ENCODE results near the gene ATAD3C. TPM values are rescaled to one million over a fixed set of nuclear protein-coding genes. Genes with fewer than 3 reads are reported as not detected.
A peak's percentile ranks its signal among the peaks of the same experiment; 100 is the strongest.
"Not testable (repeated sequence)": the region's sequence is repeated elsewhere in the genome, so short reads cannot be mapped to it uniquely, and the experiment has no call there.

ATAD3C gene
- total RNA-seq, 1 donor from 2014 or later: 2.4 TPM

DNA sequence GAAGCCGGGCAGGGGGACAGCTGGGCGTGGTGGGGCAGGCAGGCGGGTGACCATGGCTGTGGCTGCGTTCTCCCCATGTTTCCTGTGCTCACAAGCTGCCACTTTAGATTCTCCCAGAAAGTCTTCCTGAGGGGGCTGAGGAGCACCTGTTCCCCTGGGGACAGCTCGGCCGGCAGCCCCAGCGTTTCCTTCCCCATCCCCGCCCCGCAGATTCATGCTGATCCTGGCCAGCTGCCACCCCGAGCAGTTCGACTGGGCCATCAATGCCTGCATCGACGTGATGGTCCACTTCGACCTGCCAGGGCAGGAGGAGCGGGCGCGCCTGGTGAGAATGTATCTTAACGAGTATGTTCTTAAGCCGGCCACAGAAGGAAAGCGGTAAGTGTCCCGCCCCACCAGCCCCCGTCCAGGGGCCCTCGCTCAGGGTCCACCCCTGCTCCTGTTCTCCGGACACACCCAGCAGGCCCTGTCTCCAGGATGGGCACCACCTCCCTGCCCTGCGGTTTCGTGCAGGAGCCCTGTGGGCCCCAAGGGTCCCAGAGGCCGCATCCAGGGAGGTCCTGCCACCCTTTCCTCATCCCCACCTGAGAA is 11.1 kb downstream of the ATAD3C start:
- DNase-seq (ENCODE audit: low spot score) (no peak), ATAC-seq (no peak)
- intact Hi-C loops (cut with DNase I): no loop called here

DNA sequence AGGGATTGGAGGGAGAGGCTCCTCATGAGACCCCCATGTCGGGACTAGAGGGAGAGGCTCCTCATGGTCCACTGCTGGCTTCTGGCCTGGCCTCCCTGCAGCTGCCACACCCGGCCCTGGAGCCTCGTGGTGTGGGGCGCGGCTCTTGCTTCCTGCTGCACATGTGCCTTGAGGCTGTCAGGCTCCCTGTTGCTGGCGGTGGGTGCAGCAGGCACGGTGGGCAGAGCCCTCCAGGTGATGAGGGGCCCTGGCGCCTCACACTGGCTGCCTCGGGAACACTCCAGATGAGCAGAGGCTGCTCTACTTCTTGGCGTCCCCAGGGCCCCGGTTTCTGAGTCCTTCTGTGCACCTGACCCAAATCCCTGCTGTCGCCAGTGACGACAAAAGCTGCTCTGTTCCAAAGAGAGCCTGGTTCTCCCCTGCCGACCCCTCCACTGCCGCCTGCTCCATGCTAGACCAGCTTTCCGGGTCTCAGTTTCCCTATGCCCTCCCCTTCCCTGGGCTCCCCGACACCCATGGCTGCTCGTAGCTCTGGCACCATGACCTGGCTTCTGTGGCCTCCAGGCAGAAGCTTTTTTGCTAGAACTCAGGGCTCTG is 12.3 kb downstream of the ATAD3C start:
- intact Hi-C loops (cut with DNase I): no loop called here
- DNase-seq (ENCODE audit: low spot score) (no peak), ATAC-seq (no peak)

DNA sequence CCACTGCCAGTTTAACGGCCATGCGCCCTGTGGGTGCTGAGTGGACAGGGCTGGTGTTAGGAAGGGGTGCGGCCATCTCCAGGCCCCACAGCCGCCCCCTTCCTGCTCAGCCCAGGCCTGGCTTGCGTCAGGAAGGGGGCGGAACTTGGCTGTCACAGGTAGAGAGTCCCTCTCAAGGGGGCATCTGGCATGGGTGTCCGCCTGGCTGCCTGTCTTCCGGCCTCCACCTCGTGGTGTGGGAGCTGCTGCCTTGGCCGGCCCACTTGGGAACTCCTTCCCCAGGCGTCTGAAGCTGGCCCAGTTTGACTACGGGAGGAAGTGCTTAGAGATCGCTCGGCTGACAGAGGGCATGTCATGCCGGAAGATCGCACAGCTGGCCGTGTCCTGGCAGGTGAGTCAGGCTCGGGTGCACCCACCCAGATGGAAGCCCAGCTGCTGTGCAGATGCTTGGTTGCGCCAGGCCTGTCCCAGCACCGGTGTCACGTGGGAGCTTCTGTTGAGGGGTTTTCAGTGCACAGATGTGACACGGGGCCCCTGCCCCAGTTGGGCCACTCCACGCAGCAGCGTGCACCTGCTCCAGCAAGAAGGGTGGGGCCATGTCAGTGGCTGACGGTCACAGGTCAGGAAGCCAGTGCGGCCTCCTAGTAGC is 13.0 kb downstream of the ATAD3C start:
- DNase-seq (ENCODE audit: low spot score) (no peak), ATAC-seq (peak; percentile 9)
- intact Hi-C loops (cut with DNase I): no loop called here

DNA sequence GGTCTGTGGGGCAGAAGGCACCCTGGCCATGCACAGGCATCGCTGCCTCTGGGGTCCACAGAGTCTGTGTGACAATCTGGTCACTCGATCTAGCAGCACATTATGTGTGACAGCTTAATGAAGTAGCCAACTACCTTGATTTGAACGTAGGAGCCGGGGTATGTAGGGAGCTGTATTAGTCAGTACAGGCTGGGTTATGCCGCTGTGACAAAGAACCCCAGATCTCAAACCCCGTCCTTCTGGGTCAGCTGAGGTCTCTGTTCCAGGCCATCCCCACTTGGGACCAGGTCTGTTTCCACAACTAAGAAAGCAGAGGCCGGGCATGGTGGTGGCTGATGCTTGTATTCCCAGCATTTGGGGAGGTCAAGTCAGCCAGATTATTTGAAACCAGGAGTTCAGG is 13.8 kb downstream of the ATAD3C start:
- no peak for ATAC-seq
- intact Hi-C loops (cut with DNase I): no loop called here
- no peak for DNase-seq (ENCODE audit: low spot score)

DNA sequence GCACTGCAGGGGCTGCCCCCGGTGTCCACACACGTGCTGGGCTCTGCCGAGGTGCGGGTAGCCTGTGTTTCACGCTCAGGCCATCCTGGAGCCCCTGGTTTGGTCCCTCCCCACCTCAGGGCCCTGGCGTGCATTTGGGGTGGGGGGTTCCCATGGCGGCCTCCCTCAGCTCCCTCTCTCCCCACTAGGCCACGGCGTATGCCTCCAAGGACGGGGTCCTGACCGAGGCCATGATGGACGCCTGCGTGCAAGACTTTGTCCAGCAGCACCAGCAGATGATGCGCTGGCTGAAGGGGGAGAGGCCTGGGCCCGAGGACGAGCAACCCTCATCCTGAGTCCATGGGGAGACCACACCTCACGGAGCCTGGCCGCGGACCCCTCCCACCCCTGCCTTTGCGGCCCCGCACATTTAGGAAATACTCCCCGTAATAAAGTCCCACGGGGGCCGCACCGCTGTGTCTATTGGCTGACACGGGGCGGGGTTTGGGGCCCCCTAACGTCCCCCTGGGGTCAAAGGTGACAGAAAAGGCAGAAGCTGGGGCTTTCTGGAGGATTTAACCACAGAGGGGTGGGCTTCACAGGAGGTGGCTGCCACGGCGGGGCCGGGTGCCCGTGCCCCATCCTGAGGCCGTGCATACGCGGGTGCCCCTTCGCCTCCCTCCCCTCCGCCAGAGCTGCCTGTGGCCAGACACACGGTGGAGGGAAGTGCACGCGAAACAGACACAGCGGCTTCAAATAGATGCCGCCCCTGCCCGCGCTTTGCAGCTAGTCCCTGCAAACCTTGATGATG is 18.9 kb downstream of the ATAD3C start:
- intact Hi-C loops (cut with DNase I); DNase-seq (ENCODE audit: low spot score); ATAC-seq: not testable (repeated sequence)

DNA sequence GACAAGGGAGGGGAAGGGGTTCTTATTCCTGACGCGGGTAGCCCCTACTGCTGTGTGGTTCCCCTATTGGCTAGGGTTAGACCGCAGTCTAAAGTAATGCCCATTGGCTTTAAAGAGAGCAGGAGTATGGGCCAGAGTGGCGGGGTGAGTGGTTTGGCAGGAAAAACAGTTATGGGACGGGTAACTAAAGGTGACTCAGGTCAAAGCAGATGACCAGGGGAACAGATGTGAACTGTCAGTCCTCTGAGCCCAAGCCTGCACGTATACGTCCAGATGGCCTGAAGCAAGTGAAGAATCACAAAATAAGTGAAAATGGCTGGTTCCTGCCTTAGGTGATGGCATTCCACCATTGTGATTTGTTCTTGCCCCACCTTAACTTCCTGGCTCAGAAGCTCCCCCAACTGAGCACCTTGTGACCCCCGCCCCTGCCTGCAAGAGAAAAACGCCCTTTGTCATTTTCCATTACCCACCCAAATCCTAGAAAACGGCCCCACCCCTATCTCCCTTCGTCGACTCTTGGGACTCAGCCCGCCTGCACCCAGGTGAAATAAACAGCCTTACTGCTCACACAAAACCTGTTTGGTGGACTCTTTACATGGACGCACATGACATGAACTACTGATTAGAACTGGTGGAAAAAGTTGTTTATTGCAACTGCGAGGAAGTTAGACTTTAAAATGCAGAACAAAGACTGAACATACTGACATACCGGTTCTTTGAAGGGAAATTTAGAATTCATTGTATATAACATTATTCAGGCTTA is 21.3 kb downstream of the ATAD3C start:
- ATAC-seq (no peak), DNase-seq (ENCODE audit: low spot score) (no peak)
- intact Hi-C loops (cut with DNase I): no loop called here

DNA sequence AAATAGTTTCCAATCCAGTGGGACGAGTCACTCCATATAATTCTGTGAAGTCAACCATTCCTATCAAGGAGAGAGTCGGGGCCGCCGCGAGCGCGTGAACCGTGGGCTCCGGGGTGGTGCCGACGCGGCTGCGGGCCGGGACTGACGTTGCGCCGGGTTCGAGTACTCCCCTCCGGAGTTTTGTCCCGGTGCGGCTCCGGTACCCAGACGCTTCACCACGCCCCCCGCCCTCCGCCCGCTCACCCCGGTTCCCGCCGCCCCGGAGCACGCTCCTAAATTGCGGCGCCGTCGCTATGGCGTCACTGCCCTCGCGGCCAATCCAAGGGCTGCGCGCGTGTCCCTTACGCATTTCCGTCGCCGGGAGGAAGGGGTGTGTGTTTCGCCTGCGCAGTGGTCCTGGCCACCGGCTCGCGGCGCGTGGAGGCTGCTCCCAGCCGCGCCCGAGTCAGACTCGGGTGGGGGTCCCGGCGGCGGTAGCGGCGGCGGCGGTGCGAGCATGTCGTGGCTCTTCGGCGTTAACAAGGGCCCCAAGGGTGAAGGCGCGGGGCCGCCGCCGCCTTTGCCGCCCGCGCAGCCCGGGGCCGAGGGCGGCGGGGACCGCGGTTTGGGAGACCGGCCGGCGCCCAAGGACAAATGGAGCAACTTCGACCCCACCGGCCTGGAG is 22.0 kb downstream of the ATAD3C start, which contains the start of gene ATAD3B:
ATAD3B (plus strand) TSS at position 377 of the 664 bp plus-strand sequence; CDS start at position 497, 120 bp downstream.
- ATAC-seq (peak; percentile 99), DNase-seq (ENCODE audit: low spot score) (peak; percentile 97)
- intact Hi-C loops (cut with DNase I): no loop called here

DNA sequence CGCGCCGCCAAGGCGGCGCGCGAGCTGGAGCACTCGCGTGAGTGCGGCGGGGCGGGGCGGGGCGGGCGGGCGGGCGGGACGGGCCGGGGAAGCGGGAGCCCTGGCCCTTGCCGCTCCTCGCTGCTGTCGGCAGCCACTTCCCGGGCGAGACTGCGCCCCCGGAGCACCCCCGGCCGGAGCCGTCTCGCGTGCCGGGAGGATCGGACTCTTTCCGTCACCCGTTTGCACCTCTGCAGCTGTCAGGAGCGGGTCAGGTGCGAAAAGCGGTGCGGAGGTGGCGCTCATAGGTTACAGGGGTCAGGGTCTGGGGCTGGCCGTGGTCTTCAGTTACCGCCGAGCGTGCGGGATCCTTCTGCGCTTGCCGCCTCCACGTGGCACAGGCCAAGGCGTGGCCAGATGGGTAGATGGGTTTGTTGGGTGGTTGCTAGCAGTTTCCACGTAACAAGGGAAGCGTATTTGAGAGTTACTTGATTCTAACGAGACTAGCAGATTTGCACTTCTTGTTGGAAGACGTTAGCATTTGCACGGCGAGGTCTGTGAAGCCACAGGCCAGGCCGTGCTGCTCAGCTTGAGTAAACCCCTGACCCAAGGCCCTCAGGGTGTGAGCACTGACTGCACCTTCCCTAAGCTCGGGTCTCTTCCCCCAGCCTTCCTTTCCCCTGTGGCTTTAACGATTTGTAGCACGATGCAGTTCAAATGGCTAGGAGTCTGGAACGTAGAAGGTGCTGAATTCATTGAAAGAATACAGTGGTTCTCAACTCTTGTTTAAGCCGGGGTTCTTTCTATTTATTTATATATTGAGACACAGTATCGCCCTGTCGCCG is 22.8 kb downstream of the ATAD3C start:
- DNase-seq (ENCODE audit: low spot score); ATAC-seq; intact Hi-C loops (cut with DNase I): not testable (repeated sequence)

DNA sequence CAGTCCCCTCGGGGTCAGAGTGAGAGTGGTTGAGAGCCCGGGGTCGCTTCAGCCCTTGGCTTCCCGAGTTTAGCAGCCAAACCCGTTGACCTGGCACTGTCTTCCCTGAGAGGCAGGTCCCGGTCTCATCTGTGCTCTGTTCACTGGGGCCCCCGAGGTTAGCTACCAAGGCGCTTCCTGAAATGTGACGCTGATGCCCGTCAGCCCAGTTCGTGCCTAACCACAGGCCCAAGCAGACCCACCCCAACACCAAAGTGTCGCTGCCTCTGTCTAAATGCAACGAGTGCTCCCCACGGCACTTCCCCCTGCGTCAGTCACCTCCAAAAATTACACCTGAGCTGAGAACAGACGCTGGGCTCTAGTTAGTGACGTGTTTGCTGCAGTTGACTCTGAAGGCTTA is 26.5 kb downstream of the ATAD3C start:
- ATAC-seq; intact Hi-C loops (cut with DNase I); DNase-seq (ENCODE audit: low spot score): not testable (repeated sequence)

DNA sequence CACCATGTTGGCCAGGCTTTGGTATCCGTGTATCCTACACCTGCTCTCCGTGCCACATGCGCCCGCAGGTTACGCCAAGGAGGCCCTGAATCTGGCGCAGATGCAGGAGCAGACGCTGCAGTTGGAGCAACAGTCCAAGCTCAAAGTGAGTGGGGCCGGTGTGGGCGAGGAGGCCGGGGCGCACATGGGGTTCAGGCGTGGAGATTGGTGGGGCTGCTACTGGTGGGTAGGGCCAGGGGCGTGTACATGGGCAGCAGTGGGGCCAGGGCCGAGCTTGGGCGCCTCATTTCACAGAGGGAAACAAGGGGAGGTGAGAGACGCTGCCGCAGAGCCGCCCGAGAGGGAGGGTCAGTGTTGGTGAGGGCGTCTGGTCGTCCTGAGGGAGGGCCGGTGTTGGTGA is 27.7 kb downstream of the ATAD3C start:
- intact Hi-C loops (cut with DNase I): no loop called here
- DNase-seq (ENCODE audit: low spot score) (no peak), ATAC-seq (no peak)

DNA sequence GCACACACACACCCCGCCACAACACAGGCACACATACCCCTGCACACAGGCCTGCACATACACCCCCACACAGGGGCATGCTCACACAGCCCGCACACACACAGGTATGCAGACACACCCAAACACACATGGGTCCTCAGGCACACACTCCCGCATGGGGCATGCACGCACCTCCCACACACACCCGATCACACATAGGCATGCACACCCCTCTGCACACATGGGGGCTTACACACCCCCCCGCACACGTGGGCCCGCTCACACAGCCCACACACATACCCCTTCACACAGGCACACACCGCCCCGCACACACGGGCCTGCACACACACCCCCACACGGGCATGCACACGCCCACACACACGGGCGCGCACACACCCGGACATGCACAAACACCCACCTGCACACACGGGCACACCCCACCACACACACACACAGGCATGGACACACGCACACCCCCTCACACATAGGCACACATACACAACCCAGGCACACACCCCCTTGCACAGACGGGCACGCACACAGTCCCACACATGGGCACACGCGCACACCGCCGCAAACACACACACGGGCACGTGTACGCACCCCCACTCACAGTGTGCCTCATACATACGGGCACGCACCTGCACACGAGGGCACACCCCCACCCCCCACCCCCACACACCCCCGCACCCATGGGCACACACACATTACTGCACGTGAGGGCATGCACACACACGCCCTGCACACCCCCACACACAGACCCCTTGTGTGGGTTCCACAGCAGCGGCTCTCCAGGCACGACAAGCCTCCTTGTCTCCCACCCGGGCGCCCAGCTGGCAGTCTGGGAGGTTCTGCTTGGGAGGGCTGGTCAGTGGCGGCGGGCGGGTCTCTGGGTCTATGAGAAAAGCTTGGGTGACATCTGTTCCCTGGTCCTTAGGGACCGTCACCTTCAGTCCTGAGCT is 30.3 kb downstream of the ATAD3C start:
- ATAC-seq (no peak), DNase-seq (ENCODE audit: low spot score) (no peak)
- intact Hi-C loops (cut with DNase I): no loop called here

DNA sequence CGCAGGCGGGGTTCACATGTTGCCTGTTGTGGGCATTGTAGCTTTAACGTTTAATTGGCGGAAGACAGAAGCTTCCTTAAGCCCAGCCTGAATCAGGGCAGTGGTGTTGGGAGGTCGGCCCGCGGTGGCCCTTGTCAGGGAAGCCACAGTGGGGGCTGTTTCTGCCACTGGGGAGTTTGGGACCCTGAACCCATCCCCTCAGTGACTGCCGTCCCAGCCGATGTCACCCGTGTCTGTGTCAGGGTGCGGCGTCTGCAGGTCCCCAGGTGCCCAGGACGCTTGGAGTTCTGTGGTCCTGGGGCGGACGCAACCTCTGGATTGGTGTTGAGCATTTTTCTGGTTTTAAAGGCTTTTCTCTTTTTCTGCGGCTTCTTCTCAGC is 31.0 kb downstream of the ATAD3C start:
- DNase-seq (ENCODE audit: low spot score); ATAC-seq; intact Hi-C loops (cut with DNase I): not testable (repeated sequence)

DNA sequence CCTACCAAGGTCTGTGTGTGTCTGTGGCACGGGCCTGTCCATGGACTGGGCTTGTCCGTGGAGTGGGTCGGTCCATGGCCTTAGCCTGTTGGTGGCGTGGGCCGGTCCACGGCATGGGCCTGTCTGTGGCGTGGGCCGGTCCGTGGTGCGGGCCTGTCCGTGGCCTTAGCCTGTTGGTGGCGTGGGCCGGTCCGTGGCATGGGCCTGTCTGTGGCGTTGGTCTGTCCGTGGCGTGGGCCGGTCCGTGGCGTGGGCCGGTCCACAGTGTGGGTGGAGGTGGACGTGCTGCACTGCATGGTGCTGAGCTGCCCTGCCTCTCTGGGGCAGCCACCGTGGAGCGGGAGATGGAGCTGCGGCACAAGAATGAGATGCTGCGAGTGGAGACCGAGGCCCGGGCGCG is 32.3 kb downstream of the ATAD3C start:
- intact Hi-C loops (cut with DNase I); ATAC-seq; DNase-seq (ENCODE audit: low spot score): not testable (repeated sequence)

DNA sequence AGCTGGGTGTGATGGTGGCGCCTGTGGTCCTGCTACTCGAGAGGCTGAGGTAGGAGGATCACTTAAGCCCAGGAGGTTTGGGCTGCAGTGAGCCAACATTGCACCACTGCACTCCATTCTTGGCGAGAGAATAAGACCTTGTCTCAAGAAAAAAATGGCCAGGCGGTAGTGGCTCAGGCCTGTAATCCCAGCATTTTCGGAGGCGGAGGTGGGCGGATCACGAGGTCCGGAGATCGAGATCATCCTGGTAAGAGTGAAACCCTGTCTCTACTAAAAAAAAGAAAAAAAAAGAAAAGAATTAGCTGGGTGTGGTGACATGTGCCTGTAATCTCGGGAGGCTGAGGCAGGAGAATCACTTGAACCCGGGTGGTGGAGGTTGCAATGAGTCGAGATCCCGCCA is 33.4 kb downstream of the ATAD3C start:
- DNase-seq (ENCODE audit: low spot score) (no peak), ATAC-seq (no peak)
- intact Hi-C loops (cut with DNase I): no loop called here

DNA sequence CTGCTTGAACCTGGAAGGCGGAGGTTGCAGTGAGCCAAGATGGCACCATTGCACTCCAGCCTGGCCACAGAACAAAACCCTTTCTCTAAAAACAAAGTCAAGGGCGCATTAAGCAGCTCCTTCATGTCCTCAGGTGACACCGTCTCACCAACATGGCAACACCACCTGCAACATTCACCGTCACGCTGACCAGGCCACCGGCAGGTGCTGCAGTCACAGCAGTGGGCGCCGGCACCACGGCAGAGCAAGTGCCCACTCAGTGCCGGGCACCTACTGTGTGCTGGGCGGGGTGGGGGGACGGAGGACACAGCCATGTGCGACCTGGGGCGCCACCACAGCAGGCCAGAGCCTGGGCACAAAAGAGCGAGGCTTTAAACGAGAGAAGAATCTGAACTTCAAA is 34.2 kb downstream of the ATAD3C start:
- DNase-seq (ENCODE audit: low spot score): no peak
- ATAC-seq: no peak
- intact Hi-C loops (cut with DNase I): no loop called here

DNA sequence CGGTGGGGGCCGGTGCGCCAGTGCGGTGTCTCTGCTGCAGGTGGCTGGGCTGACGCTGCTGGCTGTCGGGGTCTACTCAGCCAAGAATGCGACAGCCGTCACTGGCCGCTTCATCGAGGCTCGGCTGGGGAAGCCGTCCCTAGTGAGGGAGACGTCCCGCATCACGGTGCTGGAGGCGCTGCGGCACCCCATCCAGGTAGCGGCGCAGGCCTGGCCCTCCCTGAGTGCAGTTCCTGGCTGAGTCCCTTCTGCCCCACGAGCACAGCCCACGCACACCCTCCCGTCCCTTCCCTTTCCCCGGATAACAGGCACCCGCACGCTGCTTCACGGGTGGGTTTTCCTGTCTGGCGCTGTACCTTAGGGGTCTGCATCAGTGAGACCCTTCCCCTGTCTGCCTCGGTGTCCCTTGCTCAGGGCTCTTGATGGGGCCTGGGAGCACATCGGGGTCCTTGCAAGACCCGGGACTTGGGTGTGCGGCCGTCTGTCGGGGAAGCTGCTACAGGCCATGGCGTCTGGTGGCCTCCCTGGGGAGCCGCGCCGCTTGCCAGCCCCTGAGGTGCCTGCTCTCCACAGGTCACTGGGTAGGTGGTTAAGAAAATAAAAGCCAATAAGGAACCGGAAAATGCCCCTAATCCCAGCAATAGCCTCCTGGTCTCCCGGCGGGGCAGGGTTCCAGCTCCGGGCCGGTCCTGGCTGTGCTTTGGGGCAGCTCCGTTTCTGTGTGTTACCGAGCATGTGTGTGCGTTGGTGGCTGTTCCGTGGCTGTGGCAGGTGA is 35.7 kb downstream of the ATAD3C start:
- ATAC-seq: not testable (repeated sequence)

More for the DNA sequence above, 35.7 kb downstream of the ATAD3C start:
- intact Hi-C loops (cut with DNase I); DNase-seq (ENCODE audit: low spot score): not testable (repeated sequence)
